ENCODE measurements around the gene VWA8. TPM values are rescaled to one million over a fixed set of nuclear protein-coding genes. Genes with fewer than 3 reads are reported as not detected.
"Not testable (repeated sequence)": the region's sequence is repeated elsewhere in the genome, so short reads cannot be mapped to it uniquely, and the experiment has no call there.

VWA8 gene
- total RNA-seq, 1 donor from 2014 or later, result 19.6 TPM

- no peaks in the 10 kb centered on the region for H3K9me3 Mint-ChIP-seq
- no peak overlapping the region for H3K4me3 Mint-ChIP-seq
- no peaks in the 10 kb centered on the region for H3K27me3 Mint-ChIP-seq
- H3K36me3 Mint-ChIP-seq, result peaks cover 3% of the 10 kb centered on the region
- H3K27ac Mint-ChIP-seq, result no peak overlapping the region
- TF ChIP-seq, protein P1, sequence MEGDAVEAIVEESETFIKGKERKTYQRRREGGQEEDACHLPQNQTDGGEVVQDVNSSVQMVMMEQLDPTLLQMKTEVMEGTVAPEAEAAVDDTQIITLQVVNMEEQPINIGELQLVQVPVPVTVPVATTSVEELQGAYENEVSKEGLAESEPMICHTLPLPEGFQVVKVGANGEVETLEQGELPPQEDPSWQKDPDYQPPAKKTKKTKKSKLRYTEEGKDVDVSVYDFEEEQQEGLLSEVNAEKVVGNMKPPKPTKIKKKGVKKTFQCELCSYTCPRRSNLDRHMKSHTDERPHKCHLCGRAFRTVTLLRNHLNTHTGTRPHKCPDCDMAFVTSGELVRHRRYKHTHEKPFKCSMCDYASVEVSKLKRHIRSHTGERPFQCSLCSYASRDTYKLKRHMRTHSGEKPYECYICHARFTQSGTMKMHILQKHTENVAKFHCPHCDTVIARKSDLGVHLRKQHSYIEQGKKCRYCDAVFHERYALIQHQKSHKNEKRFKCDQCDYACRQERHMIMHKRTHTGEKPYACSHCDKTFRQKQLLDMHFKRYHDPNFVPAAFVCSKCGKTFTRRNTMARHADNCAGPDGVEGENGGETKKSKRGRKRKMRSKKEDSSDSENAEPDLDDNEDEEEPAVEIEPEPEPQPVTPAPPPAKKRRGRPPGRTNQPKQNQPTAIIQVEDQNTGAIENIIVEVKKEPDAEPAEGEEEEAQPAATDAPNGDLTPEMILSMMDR (conservative IDR thresholded peaks at IDR 0.05), result no peak
- peaks cover 31% of the 10 kb centered on the region for H3K4me1 Mint-ChIP-seq (ENCODE audit: unreplicated experiment)
- no peak for DNase-seq (ENCODE audit: extremely low spot score, unreplicated experiment)
Measured at GRCh38 chr13:41955605-41956004, 5.3 kb downstream of the VWA8 start.

- Mint-ChIP-seq H3K4me1 (ENCODE audit: unreplicated experiment) (peaks cover 23% of the 10 kb centered on the region), H3K36me3 (peaks cover 4% of the 10 kb centered on the region), H3K27me3 (no peaks in the 10 kb centered on the region), H3K4me3 (no peak overlapping the region), H3K27ac (no peak overlapping the region), H3K9me3 (no peaks in the 10 kb centered on the region)
- TF ChIP-seq, protein P1 (conservative IDR thresholded peaks at IDR 0.05), result no peak
- DNase-seq (ENCODE audit: extremely low spot score, unreplicated experiment), result no peak
Measured at GRCh38 chr13:41954226-41954625, 6.7 kb downstream of the VWA8 start.

GRCh38 chr13:41952749-41953148 is 8.2 kb downstream of the VWA8 start:
- no peak overlapping the region for H3K27ac Mint-ChIP-seq

DNA sequence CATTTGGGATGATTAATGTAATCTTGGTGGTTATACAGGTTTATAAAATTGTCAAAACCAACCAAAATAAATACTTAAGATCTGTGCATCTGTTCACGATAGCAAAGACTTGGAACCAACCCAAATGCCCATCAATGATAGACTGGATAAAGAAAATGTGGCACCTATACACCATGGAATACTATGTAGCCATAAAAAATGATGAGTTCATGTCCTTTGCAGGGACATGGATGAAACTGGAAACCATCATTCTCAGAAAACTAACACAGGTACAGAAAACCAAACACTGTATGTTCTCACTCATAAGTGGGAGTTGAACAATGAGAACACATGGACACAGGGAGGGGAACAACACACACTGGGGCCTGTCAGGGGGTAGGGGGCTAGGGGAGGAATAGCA is 11.8 kb downstream of the VWA8 start:
- H3K27me3 Mint-ChIP-seq, H3K9me3 Mint-ChIP-seq: not testable (repeated sequence)

More at GRCh38 chr13:41952749-41953148, 8.2 kb downstream of the VWA8 start:
- no peaks in the 10 kb centered on the region for H3K27me3 Mint-ChIP-seq
- H3K4me3 Mint-ChIP-seq, result no peak overlapping the region
- no peak for DNase-seq (ENCODE audit: extremely low spot score, unreplicated experiment)
- no peaks in the 10 kb centered on the region for H3K9me3 Mint-ChIP-seq
- H3K36me3 Mint-ChIP-seq, result peaks cover 8% of the 10 kb centered on the region
- TF ChIP-seq, protein P1 (conservative IDR thresholded peaks at IDR 0.05), result no peak
- H3K4me1 Mint-ChIP-seq (ENCODE audit: unreplicated experiment), result peaks cover 23% of the 10 kb centered on the region

GRCh38 chr13:41945926-41946325 is 15.0 kb downstream of the VWA8 start:
- DNase-seq (ENCODE audit: extremely low spot score, unreplicated experiment), result no peak
- no peaks in the 10 kb centered on the region for H3K27me3 Mint-ChIP-seq
- H3K4me1 Mint-ChIP-seq (ENCODE audit: unreplicated experiment), result peaks cover 6% of the 10 kb centered on the region
- TF ChIP-seq, protein P1 (conservative IDR thresholded peaks at IDR 0.05), result no peak
- H3K9me3 Mint-ChIP-seq, result peaks cover 9% of the 10 kb centered on the region
- H3K36me3 Mint-ChIP-seq, result peaks cover 30% of the 10 kb centered on the region
- no peak overlapping the region for H3K4me3 Mint-ChIP-seq
- no peak overlapping the region for H3K27ac Mint-ChIP-seq

More for the DNA sequence above, 11.8 kb downstream of the VWA8 start:
- peaks cover 19% of the 10 kb centered on the region for H3K4me1 Mint-ChIP-seq (ENCODE audit: unreplicated experiment)
- not testable (repeated sequence) for DNase-seq (ENCODE audit: extremely low spot score, unreplicated experiment); H3K27ac Mint-ChIP-seq; H3K4me3 Mint-ChIP-seq
- peaks cover 33% of the 10 kb centered on the region for H3K36me3 Mint-ChIP-seq

DNA sequence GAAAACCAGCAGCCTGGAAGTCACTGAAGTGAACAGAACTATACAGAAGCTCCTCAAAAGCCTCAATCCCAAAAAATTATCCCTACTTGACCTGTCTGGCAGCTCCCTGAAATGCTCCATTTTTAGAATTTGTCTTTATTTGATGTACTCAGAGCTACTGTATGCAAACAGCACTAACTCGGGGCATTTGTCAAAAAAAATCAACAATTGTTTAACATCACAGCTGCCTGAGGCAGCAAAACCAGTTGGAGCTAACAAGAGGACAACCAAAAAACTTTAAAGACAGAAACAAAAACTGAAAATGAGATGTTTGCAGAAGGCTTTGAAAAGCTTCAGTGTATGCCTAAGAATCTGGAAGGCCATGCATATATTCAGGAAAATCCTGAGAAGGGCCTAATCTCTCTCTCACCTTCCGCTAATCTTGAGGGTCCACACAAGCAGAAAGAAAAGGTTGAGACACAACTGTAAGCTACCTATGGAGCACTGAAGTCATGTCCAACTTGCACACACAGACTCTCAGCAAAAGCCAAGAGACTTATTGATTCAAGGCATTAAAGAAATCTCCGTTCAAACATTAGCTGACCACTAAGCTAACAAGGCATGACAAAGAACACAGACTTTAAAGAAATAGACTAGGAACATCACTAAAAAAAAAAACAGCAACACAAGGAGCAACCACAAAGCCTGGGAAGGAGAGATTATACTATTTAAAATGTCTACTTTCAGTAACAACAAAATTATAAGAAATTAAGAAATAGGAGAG is 16.1 kb downstream of the VWA8 start:
- Mint-ChIP-seq H3K4me3 (no peak overlapping the region), H3K27ac (no peak overlapping the region), H3K9me3 (peaks cover 9% of the 10 kb centered on the region), H3K4me1 (ENCODE audit: unreplicated experiment) (peaks cover 6% of the 10 kb centered on the region), H3K36me3 (peaks cover 30% of the 10 kb centered on the region), H3K27me3 (no peaks in the 10 kb centered on the region)
- no peak for DNase-seq (ENCODE audit: extremely low spot score, unreplicated experiment)
- TF ChIP-seq, protein P1 (conservative IDR thresholded peaks at IDR 0.05), result no peak

Measured in type B pancreatic cell (in vitro differentiated cells).